GM19328 (cell line): ENCODE results near the gene ATP1A2.
"Not testable (repeated sequence)": the region's sequence is repeated elsewhere in the genome, so short reads cannot be mapped to it uniquely, and the experiment has no call there.

Source experiments
- ATAC-seq: cut with Tn5 transposase; IDR thresholded peaks from one replicate; pipeline ENCODE4 v1.9.1; 2021; ENCODE audit warnings: mild to moderate bottlenecking, moderate library complexity; ENCODE audit not compliant: unreplicated experiment

Gene ATP1A2

DNA sequence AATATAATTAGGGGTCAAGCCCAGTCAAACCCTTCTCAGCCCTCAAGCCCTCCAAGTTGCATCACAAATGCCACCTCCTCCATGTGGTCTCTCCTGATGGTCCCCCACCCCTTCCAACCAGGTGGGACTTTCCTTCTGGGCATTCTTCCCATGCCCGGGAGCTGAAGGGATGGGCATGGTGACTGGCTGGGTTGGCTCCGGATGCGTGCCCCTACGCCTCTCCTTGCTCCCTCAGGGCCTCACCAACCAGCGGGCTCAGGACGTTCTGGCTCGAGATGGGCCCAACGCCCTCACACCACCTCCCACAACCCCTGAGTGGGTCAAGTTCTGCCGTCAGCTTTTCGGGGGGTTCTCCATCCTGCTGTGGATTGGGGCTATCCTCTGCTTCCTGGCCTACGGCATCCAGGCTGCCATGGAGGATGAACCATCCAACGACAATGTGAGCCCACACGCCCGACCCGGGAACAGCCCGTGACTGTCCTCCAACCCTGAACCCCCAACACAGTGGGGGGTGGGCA, 7.5 kb downstream of the ATP1A2 start:
- ATAC-seq, result no peak

GRCh38 chr1:160123726-160124125, 8.2 kb downstream of the ATP1A2 start:
- no peak for ATAC-seq

- ATAC-seq, result no peak
Observed at GRCh38 chr1:160124705-160125478, 9.3 kb downstream of the ATP1A2 start.

DNA sequence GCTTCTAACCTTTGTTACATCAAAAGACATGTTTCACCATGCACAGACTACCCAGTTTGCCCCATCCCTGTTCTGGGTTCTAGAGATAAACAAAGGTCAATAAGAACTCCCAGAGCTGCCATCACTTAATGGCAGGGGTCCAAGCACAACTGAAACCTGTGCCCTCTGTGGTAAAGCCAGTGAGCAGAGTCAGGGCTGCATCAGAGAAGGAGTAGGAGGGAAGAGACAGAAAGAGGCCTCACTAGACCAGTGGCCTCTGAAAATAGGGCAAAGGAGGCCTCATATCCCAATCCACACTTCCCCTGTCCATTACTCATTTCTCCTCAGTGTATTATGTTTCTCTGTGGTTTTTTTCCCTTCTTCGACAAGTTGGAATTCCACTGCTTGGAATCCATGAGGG, 10.2 kb downstream of the ATP1A2 start:
- no peak for ATAC-seq

DNA sequence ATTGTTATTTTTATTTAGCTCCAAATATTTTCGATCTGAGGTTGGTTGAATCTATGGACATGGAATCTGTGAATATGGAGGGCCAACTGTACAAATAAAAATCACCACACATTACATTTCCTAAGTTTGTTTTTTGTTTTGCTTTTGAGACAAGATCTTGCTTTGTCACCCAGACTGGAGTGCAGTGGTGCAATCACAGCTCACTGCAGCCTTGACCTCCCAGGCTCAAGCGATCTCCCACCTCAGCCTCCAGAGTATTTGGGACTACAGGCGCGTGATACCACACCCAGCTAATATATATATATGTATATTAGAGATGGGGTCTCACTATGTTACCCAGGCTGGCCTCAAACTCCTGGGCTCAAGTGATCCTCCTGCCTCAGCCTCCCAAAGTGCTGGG, 10.8 kb downstream of the ATP1A2 start:
- ATAC-seq, result not testable (repeated sequence)

DNA sequence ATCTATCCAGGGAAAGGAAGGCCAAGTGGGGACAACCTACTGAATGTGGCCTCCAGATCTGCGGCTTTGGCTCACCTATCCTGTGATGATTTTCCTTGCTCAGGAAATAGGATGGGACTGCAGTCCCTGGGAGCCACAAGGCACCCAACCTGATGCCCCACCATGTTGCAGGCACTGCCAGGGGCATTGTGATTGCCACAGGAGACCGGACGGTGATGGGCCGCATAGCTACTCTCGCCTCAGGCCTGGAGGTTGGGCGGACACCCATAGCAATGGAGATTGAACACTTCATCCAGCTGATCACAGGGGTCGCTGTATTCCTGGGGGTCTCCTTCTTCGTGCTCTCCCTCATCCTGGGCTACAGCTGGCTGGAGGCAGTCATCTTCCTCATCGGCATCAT, 11.8 kb downstream of the ATP1A2 start:
- no peak for ATAC-seq

- ATAC-seq, result no peak
Observed at GRCh38 chr1:160127865-160128523, 12.4 kb downstream of the ATP1A2 start.

DNA sequence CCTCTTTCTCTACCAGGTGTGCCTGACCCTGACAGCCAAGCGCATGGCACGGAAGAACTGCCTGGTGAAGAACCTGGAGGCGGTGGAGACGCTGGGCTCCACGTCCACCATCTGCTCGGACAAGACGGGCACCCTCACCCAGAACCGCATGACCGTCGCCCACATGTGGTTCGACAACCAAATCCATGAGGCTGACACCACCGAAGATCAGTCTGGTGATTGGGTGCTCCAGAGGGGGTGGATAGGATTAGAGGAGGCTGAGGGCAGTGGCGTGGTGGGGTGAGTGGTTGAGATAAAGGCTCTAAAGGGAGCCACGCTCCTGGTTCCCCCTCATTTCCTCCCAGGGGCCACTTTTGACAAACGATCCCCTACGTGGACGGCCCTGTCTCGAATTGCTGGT, 13.1 kb downstream of the ATP1A2 start:
- ATAC-seq, result no peak

- no peak for ATAC-seq
Observed at GRCh38 chr1:160129046-160129445, 13.5 kb downstream of the ATP1A2 start.

- no peak for ATAC-seq
Observed at GRCh38 chr1:160129558-160129957, 14.0 kb downstream of the ATP1A2 start.

GRCh38 chr1:160129966-160130365, 14.4 kb downstream of the ATP1A2 start:
- no peak for ATAC-seq

DNA sequence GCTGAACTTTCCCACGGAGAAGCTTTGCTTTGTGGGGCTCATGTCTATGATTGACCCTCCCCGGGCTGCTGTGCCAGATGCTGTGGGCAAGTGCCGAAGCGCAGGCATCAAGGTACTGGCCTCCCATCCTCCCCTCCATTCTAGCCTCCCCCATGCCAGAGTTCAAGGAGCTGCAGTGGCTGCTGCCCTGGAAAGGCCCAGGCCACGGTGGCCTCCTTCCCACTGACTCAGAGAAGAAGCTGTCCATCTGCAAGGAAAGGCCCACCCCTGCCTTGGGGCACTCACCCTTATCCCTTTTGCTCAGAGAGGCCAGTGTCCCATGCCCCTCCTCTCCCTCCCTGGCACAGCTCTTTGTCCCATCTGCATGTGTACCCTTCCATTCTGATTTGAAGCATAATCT, 14.9 kb downstream of the ATP1A2 start:
- no peak for ATAC-seq

DNA sequence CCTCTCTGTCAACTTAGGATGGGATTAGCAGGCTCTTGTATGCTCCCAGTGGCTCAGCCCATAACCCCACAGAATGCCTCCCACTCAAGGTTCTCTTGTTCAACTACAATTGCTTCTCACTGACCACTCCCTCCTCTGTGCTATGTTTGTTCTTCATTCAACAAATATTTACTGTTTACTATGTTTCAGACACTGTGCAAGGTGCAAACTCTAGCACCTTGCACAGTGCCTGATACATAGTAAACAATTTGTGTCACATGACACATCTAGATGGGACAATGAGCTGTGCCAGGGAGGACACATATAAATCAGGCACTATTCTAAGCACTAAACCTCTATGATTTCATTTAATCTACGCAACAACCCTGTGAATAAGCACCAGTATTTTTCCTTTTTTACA, 15.4 kb downstream of the ATP1A2 start:
- no peak for ATAC-seq

DNA sequence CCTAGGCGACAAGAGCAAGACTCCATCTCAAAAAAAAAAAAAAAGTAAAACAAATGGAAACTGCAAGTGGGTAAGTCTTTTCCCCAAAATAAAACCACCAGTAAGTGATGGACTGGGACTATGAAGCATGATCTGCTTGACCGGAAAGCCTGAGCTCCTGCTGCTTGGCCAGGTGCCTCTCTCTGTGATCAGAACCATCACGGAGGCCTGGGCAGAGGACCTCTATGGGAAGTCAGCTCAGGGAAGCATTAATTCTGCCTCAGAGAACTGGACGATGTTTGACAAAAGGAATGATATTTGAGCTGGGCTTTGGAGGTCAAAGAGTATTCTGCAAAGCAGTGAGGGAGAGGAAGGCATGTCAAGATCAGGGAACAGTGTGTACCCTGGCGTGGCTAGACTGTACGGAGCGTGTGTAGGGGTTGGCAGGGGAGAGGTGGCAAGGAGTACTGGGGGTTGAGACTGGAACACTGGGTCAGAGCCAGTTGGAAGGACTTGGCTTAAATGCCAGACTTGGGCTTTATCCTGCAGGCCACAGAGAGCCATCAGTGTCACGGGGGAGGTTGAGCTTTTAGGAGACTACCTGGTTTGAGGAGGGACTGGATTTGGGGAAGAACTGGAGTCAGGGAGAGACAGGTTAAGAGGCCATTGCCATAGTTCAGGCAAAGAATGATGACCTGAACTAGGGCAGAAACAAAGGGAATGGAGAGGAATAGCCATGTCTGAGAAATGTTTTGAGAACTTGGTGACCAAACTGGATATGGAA, 16.4 kb downstream of the ATP1A2 start:
- ATAC-seq, result no peak

DNA sequence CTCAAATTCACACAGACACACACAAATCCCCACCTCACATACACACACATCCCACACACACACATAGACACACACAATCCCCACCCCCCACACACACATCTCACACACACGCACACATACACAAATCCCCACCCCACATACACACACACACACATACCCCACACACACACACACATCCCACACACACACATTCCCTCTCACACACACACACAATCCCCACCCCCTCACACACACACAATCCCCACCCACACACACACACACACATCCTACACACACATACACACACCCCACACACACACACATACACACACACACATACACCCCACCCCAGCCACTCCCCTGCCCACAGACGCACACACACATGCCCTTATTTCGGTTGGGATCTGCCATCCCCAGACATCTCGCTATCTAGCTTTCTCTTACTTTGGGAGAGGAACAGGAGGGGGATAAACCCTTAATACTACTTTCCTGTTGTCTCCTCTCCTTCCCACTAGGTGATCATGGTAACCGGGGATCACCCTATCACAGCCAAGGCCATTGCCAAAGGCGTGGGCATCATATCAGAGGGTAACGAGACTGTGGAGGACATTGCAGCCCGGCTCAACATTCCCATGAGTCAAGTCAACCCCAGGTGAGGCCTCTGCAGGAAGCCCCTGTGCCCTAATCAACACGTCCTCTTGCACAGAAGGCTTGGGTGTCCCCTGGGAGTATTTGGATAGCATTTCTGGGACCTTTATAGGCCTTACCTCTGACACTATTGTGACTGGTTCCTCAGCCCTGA, 18.6 kb downstream of the ATP1A2 start:
- no peak for ATAC-seq

DNA sequence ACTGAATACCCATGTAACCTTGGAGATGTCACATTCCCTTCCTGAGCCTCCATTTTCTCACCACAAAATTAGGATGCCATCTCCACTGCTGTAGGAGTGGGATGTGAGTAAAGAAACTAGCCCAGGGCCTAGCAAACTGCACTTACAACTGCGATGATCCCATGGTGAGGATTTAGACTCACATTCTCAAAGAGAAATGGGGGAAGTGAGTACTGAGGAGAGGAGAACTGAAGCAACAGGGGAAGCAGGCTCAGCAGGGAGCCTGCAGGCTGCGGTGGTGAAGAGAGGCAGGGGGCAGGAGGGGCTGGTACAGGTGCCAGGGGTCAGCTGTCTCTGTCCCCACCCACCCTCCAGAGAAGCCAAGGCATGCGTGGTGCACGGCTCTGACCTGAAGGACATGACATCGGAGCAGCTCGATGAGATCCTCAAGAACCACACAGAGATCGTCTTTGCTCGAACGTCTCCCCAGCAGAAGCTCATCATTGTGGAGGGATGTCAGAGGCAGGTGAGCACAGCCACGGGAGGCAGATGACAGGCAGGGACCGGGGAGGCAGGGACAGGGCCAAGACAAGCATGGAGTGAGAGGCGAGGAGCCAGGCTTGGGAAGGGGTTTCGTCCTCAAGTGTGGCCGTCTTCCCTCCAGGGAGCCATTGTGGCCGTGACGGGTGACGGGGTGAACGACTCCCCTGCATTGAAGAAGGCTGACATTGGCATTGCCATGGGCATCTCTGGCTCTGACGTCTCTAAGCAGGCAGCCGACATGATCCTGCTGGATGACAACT, 19.4 kb downstream of the ATP1A2 start:
- no peak for ATAC-seq

DNA sequence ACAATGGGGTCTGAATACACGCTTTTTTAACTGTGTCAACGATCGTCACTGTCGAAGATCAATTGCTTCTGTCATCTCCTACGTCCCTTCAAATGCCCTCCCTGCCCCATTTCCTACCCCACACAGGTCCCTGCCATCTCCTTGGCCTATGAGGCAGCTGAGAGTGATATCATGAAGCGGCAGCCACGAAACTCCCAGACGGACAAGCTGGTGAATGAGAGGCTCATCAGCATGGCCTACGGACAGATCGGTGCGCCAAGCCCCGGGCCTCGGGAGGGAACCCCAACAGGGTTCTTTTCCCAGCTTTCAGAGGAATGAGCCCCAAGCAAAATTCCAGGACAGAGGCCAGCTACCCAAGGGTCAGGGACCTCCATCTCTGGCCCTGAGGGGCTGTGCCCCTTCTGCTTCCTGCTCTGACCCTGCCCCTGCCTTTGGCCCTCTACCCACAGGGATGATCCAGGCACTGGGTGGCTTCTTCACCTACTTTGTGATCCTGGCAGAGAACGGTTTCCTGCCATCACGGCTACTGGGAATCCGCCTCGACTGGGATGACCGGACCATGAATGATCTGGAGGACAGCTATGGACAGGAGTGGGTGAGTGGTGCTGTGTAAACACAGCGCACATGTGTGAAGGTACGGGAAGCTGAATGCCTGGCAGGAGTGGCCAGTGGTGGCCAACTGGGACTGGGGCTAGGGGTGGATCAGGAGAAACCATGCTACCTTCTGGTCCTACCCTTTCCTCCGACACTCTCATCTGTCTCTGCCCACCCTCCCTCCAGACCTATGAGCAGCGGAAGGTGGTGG, 20.8 kb downstream of the ATP1A2 start:
- ATAC-seq, result no peak

DNA sequence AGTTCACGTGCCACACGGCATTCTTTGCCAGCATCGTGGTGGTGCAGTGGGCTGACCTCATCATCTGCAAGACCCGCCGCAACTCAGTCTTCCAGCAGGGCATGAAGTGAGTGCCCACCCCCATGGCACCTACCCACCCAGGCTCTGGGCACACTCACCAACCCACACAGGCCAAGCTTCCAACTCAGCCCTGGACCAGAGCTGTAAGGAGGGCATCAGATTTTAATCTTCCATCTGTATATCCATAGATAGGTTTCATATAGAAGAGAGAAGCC, 21.3 kb downstream of the ATP1A2 start:
- no peak for ATAC-seq

- ATAC-seq, result no peak
Observed at GRCh38 chr1:160137216-160137862, 21.8 kb downstream of the ATP1A2 start.
